ENCODE data around the gene ARHGAP25. TPM values are rescaled to one million over a fixed set of nuclear protein-coding genes. Genes with fewer than 3 reads are reported as not detected.
A peak's percentile ranks its signal among the peaks of the same experiment; 100 is the strongest.

ARHGAP25 gene
- 1 to 10 TPM; 7.7 to 8.5 (median 7.9) TPM for polyA plus RNA-seq (ENCODE audit: insufficient read length in 3 of 3)

- DNase-seq (ENCODE audit: low read depth in 3 of 3, low spot score in 2 of 3) = no peak
Measured at GRCh38 chr2:68734688-68735525, at the start of gene ARHGAP25. ARHGAP25 (plus strand) TSS chr2:68734811; CDS start chr2:68735200, 389 bp downstream.

GRCh38 chr2:68686178-68686577 lies 48.4 kb upstream of the ARHGAP25 start:
- DNase-seq (ENCODE audit: low read depth in 3 of 3, low spot score in 2 of 3) = no peak

- DNase-seq (ENCODE audit: low read depth in 3 of 3, low spot score in 2 of 3) = no peak
Measured at GRCh38 chr2:68687018-68687417, 47.6 kb upstream of the ARHGAP25 start.

- DNase-seq (ENCODE audit: low read depth in 3 of 3, low spot score in 2 of 3) = no peak
Measured at GRCh38 chr2:68689553-68690537, 44.8 kb upstream of the ARHGAP25 start.

GRCh38 chr2:68690851-68691250 lies 43.8 kb upstream of the ARHGAP25 start:
- no peak for DNase-seq (ENCODE audit: low read depth in 3 of 3, low spot score in 2 of 3)

GRCh38 chr2:68692511-68692910 lies 42.1 kb upstream of the ARHGAP25 start:
- no peak for DNase-seq (ENCODE audit: low read depth in 3 of 3, low spot score in 2 of 3)

- no peak for DNase-seq (ENCODE audit: low read depth in 3 of 3, low spot score in 2 of 3)
Measured at GRCh38 chr2:68693951-68694350, 40.7 kb upstream of the ARHGAP25 start.

GRCh38 chr2:68695971-68696370 lies 38.6 kb upstream of the ARHGAP25 start:
- DNase-seq (ENCODE audit: low read depth in 3 of 3, low spot score in 2 of 3) = no peak

GRCh38 chr2:68696554-68696953 lies 38.1 kb upstream of the ARHGAP25 start:
- DNase-seq (ENCODE audit: low read depth in 3 of 3, low spot score in 2 of 3) = no peak

- no peak for DNase-seq (ENCODE audit: low read depth in 3 of 3, low spot score in 2 of 3)
Measured at GRCh38 chr2:68698567-68699377, 35.8 kb upstream of the ARHGAP25 start.

- DNase-seq (ENCODE audit: low read depth in 3 of 3, low spot score in 2 of 3) = no peak
Measured at GRCh38 chr2:68700560-68700959, 34.1 kb upstream of the ARHGAP25 start.

GRCh38 chr2:68706637-68707036 lies 28.0 kb upstream of the ARHGAP25 start:
- no peak for DNase-seq (ENCODE audit: low read depth in 3 of 3, low spot score in 2 of 3)

- no peak for DNase-seq (ENCODE audit: low read depth in 3 of 3, low spot score in 2 of 3)
Measured at GRCh38 chr2:68708629-68709028, 26.0 kb upstream of the ARHGAP25 start.

GRCh38 chr2:68709421-68709911 lies 25.1 kb upstream of the ARHGAP25 start:
- peak in 2 of 3 donors; percentile 10 to 18 for DNase-seq (ENCODE audit: low read depth in 3 of 3, low spot score in 2 of 3)

- DNase-seq (ENCODE audit: low read depth in 3 of 3, low spot score in 2 of 3) = no peak
Measured at GRCh38 chr2:68710336-68710735, 24.3 kb upstream of the ARHGAP25 start.

- no peak for DNase-seq (ENCODE audit: low read depth in 3 of 3, low spot score in 2 of 3)
Measured at GRCh38 chr2:68710756-68711155, 23.9 kb upstream of the ARHGAP25 start.

GRCh38 chr2:68714866-68715265 lies 19.7 kb upstream of the ARHGAP25 start:
- no peak for DNase-seq (ENCODE audit: low read depth in 3 of 3, low spot score in 2 of 3)

GRCh38 chr2:68715353-68716041 lies 19.1 kb upstream of the ARHGAP25 start:
- DNase-seq (ENCODE audit: low read depth in 3 of 3, low spot score in 2 of 3) = peak in 1 of 3 donors; percentile 12

GRCh38 chr2:68716604-68717304 lies 17.9 kb upstream of the ARHGAP25 start:
- DNase-seq (ENCODE audit: low read depth in 3 of 3, low spot score in 2 of 3) = no peak

Data from right renal cortex interstitium (tissue), 3 donors.